Measurements from ENCODE around the gene GPI. TPM values are rescaled to one million over a fixed set of nuclear protein-coding genes. Genes with fewer than 3 reads are reported as not detected.
"Not testable (repeated sequence)": the region's sequence is repeated elsewhere in the genome, so short reads cannot be mapped to it uniquely, and the experiment has no call there.

GPI gene
- total RNA-seq, 5 donors from 2014 or later (not counting 1 experiment from before 2014, with no cell fraction given), result 108 to 132 (median 126) TPM

- 94% methylated on average over 15 of the region's 15 CpGs for WGBS (ENCODE audit: insufficient coverage)
- ChIA-PET POLR2A (no interaction called here), CTCF (interaction anchor here in 1 of 2 donors (0.6 kb wide), 1 partner anchor 17 kb away, joined by 3 read pairs; no protein-coding TSS in a partner anchor)
- no peak overlapping the region for H3K4me3 Mint-ChIP-seq
- H3K36me3 ChIP-seq (ENCODE audit: control insufficient read depth in 2 of 2, extremely low read depth in 1 of 2, insufficient read depth in 1 of 2, low read length in 1 of 2), result peaks cover 26 to 79% of the 10 kb centered on the region in 2 donors
- H3K27me3 Mint-ChIP-seq, result no peaks in the 10 kb centered on the region
- no peak overlapping the region for H3K4me3 ChIP-seq (ENCODE audit: control insufficient read depth in 1 of 2, extremely low read depth in 1 of 2, low read length in 1 of 2)
- no peaks in the 10 kb centered on the region for H3K4me1 ChIP-seq (ENCODE audit: control insufficient read depth in 1 of 2, extremely low read depth in 1 of 2, insufficient read depth in 2 of 2, low read length in 2 of 2)
- H3K4me1 Mint-ChIP-seq, result peaks cover 2 to 8% (median 2%) of the 10 kb centered on the region in 3 donors
- H3K27ac ChIP-seq (ENCODE audit: low read length), result no peak overlapping the region
- H3K9me3 ChIP-seq, result no peaks in the 10 kb centered on the region
- peaks cover 54% of the 10 kb centered on the region for H3K36me3 Mint-ChIP-seq
- no peak for ATAC-seq (replicated peaks in 1 of 4)
- no peak overlapping the region for H3K27ac Mint-ChIP-seq
- no peak for DNase-seq
- no peaks in the 10 kb centered on the region for H3K27me3 ChIP-seq (replicated peaks in 1 of 2; ENCODE audit: control insufficient read depth in 2 of 2, extremely low read depth in 1 of 2, insufficient read depth in 2 of 2, low read length in 1 of 2)
- H3K9me3 Mint-ChIP-seq, result no peaks in the 10 kb centered on the region
Observed at GRCh38 chr19:34327851-34328250, 37.1 kb upstream of the GPI start.

- no peaks in the 10 kb centered on the region for H3K9me3 ChIP-seq
- no peak overlapping the region for H3K27ac Mint-ChIP-seq
- no peaks in the 10 kb centered on the region for H3K27me3 Mint-ChIP-seq
- H3K27ac ChIP-seq (ENCODE audit: low read length), result no peak overlapping the region
- DNase-seq (no peak), ATAC-seq (replicated peaks in 1 of 4) (no peak)
- no peaks in the 10 kb centered on the region for H3K27me3 ChIP-seq (replicated peaks in 1 of 2; ENCODE audit: control insufficient read depth in 2 of 2, extremely low read depth in 1 of 2, insufficient read depth in 2 of 2, low read length in 1 of 2)
- H3K4me1 Mint-ChIP-seq, result peaks cover 0 to 2% (median 0%) of the 10 kb centered on the region in 3 donors
- no peak overlapping the region for H3K4me3 Mint-ChIP-seq
- ChIA-PET CTCF (interaction anchor here in 1 of 2 donors (0.6 kb wide), 1 partner anchor 99 kb away, joined by 3 read pairs; the partner anchor contains the start of gene UBA2), POLR2A (no interaction called here)
- H3K9me3 Mint-ChIP-seq, result no peaks in the 10 kb centered on the region
- WGBS (ENCODE audit: insufficient coverage), result no CpG with 5 or more reads among the region's 1 CpG
- H3K4me1 ChIP-seq (ENCODE audit: control insufficient read depth in 1 of 2, extremely low read depth in 1 of 2, insufficient read depth in 2 of 2, low read length in 2 of 2), result no peaks in the 10 kb centered on the region
- H3K36me3 Mint-ChIP-seq, result peaks cover 54% of the 10 kb centered on the region
- H3K36me3 ChIP-seq (ENCODE audit: control insufficient read depth in 2 of 2, extremely low read depth in 1 of 2, insufficient read depth in 1 of 2, low read length in 1 of 2), result peaks cover 21 to 80% of the 10 kb centered on the region in 2 donors
- no peak overlapping the region for H3K4me3 ChIP-seq (ENCODE audit: control insufficient read depth in 1 of 2, extremely low read depth in 1 of 2, low read length in 1 of 2)
Observed at GRCh38 chr19:34328982-34329381, 36.0 kb upstream of the GPI start.

GRCh38 chr19:34330116-34330515 lies 34.9 kb upstream of the GPI start:
- no peak overlapping the region for H3K27ac Mint-ChIP-seq

GRCh38 chr19:34330596-34330995 lies 34.4 kb upstream of the GPI start:
- H3K4me1 ChIP-seq (ENCODE audit: control insufficient read depth in 1 of 2, extremely low read depth in 1 of 2, insufficient read depth in 2 of 2, low read length in 2 of 2); CTCF ChIA-PET; H3K4me3 Mint-ChIP-seq; H3K9me3 ChIP-seq; H3K4me1 Mint-ChIP-seq; H3K27me3 ChIP-seq (replicated peaks in 1 of 2; ENCODE audit: control insufficient read depth in 2 of 2, extremely low read depth in 1 of 2, insufficient read depth in 2 of 2, low read length in 1 of 2); H3K27ac Mint-ChIP-seq; H3K27ac ChIP-seq (ENCODE audit: low read length); H3K27me3 Mint-ChIP-seq; H3K4me3 ChIP-seq (ENCODE audit: control insufficient read depth in 1 of 2, extremely low read depth in 1 of 2, low read length in 1 of 2); POLR2A ChIA-PET; ATAC-seq (replicated peaks in 1 of 4); H3K9me3 Mint-ChIP-seq; DNase-seq: not testable (repeated sequence)
- peaks cover 28 to 69% of the 10 kb centered on the region in 2 donors for H3K36me3 ChIP-seq (ENCODE audit: control insufficient read depth in 2 of 2, extremely low read depth in 1 of 2, insufficient read depth in 1 of 2, low read length in 1 of 2)
- peaks cover 44% of the 10 kb centered on the region for H3K36me3 Mint-ChIP-seq
- 96% methylated on average over 4 of the region's 8 CpGs for WGBS (ENCODE audit: insufficient coverage)

More at GRCh38 chr19:34330116-34330515, 34.9 kb upstream of the GPI start:
- peaks cover 28 to 74% of the 10 kb centered on the region in 2 donors for H3K36me3 ChIP-seq (ENCODE audit: control insufficient read depth in 2 of 2, extremely low read depth in 1 of 2, insufficient read depth in 1 of 2, low read length in 1 of 2)
- ATAC-seq (replicated peaks in 1 of 4), result no peak
- no peaks in the 10 kb centered on the region for H3K27me3 ChIP-seq (replicated peaks in 1 of 2; ENCODE audit: control insufficient read depth in 2 of 2, extremely low read depth in 1 of 2, insufficient read depth in 2 of 2, low read length in 1 of 2)
- Mint-ChIP-seq H3K4me3 (no peak overlapping the region), H3K4me1 (no peaks in the 10 kb centered on the region), H3K27me3 (no peaks in the 10 kb centered on the region), H3K9me3 (no peaks in the 10 kb centered on the region), H3K36me3 (peaks cover 48% of the 10 kb centered on the region)
- no peaks in the 10 kb centered on the region for H3K4me1 ChIP-seq (ENCODE audit: control insufficient read depth in 1 of 2, extremely low read depth in 1 of 2, insufficient read depth in 2 of 2, low read length in 2 of 2)
- ChIA-PET CTCF (no interaction called here), POLR2A (no interaction called here)
- H3K9me3 ChIP-seq, result no peaks in the 10 kb centered on the region
- no peak for DNase-seq
- no peak overlapping the region for H3K4me3 ChIP-seq (ENCODE audit: control insufficient read depth in 1 of 2, extremely low read depth in 1 of 2, low read length in 1 of 2)
- 97% methylated on average over 4 of the region's 4 CpGs for WGBS (ENCODE audit: insufficient coverage)
- no peak overlapping the region for H3K27ac ChIP-seq (ENCODE audit: low read length)

- H3K4me3 ChIP-seq (ENCODE audit: control insufficient read depth in 1 of 2, extremely low read depth in 1 of 2, low read length in 1 of 2); ATAC-seq (replicated peaks in 1 of 4); H3K9me3 ChIP-seq; H3K4me1 ChIP-seq (ENCODE audit: control insufficient read depth in 1 of 2, extremely low read depth in 1 of 2, insufficient read depth in 2 of 2, low read length in 2 of 2); H3K27ac ChIP-seq (ENCODE audit: low read length); H3K27me3 Mint-ChIP-seq; H3K4me1 Mint-ChIP-seq; H3K9me3 Mint-ChIP-seq; DNase-seq; H3K27me3 ChIP-seq (replicated peaks in 1 of 2; ENCODE audit: control insufficient read depth in 2 of 2, extremely low read depth in 1 of 2, insufficient read depth in 2 of 2, low read length in 1 of 2); H3K4me3 Mint-ChIP-seq: not testable (repeated sequence)
- ChIA-PET CTCF (interaction anchor here (0.5 to 0.9 kb wide), 7 partner anchors 9 to 1190 kb away, joined by 3 to 5 read pairs (median 4); no protein-coding TSS in a partner anchor), POLR2A (interaction anchor here in 1 of 2 donors (0.7 kb wide), 1 partner anchor 114 kb away, joined by 9 read pairs; no protein-coding TSS in a partner anchor)
- H3K36me3 Mint-ChIP-seq, result peaks cover 39% of the 10 kb centered on the region
- peak overlapping the region; percentile 31 to 61 for H3K27ac Mint-ChIP-seq
- WGBS (ENCODE audit: insufficient coverage), result 100% methylated on average over 8 of the region's 10 CpGs
- H3K36me3 ChIP-seq (ENCODE audit: control insufficient read depth in 2 of 2, extremely low read depth in 1 of 2, insufficient read depth in 1 of 2, low read length in 1 of 2), result peaks cover 28 to 66% of the 10 kb centered on the region in 2 donors
Observed at GRCh38 chr19:34331596-34331995, 33.4 kb upstream of the GPI start.

GRCh38 chr19:34332027-34332760 lies 32.8 kb upstream of the GPI start:
- ChIA-PET POLR2A (interaction anchor here (0.5 kb wide), 2 partner anchors 36 to 98 kb away, joined by 3 read pairs; no protein-coding TSS in a partner anchor), CTCF (interaction anchor here (0.5 to 0.9 kb wide), 5 partner anchors 11 to 1190 kb away, joined by 3 to 5 read pairs (median 4); no protein-coding TSS in a partner anchor)
- peaks cover 28 to 64% of the 10 kb centered on the region in 2 donors for H3K36me3 ChIP-seq (ENCODE audit: control insufficient read depth in 2 of 2, extremely low read depth in 1 of 2, insufficient read depth in 1 of 2, low read length in 1 of 2)

More at GRCh38 chr19:34332027-34332760, 32.8 kb upstream of the GPI start:
- Mint-ChIP-seq H3K27me3 (no peaks in the 10 kb centered on the region), H3K36me3 (peaks cover 40% of the 10 kb centered on the region), H3K4me1 (peaks cover 6 to 8% (median 8%) of the 10 kb centered on the region in 3 donors), H3K9me3 (no peaks in the 10 kb centered on the region), H3K4me3 (no peak overlapping the region), H3K27ac (peak overlapping the region in 1 of 2 donors; percentile 61)
- H3K4me3 ChIP-seq (ENCODE audit: control insufficient read depth in 1 of 2, extremely low read depth in 1 of 2, low read length in 1 of 2), result no peak overlapping the region
- H3K4me1 ChIP-seq (ENCODE audit: control insufficient read depth in 1 of 2, extremely low read depth in 1 of 2, insufficient read depth in 2 of 2, low read length in 2 of 2), result peaks cover 0 to 4% of the 10 kb centered on the region in 2 experiments
- no peak for ATAC-seq (replicated peaks in 1 of 4)
- no peaks in the 10 kb centered on the region for H3K27me3 ChIP-seq (replicated peaks in 1 of 2; ENCODE audit: control insufficient read depth in 2 of 2, extremely low read depth in 1 of 2, insufficient read depth in 2 of 2, low read length in 1 of 2)
- H3K9me3 ChIP-seq, result no peaks in the 10 kb centered on the region
- no peak overlapping the region for H3K27ac ChIP-seq (ENCODE audit: low read length)
- WGBS (ENCODE audit: insufficient coverage), result 100% methylated on average over 1 of the region's 5 CpGs
- no peak for DNase-seq
